B cell (primary cell): ENCODE measurements around the gene ABCC1. TPM values are rescaled to one million over a fixed set of nuclear protein-coding genes. Genes with fewer than 3 reads are reported as not detected.
A peak's percentile ranks its signal among the peaks of the same experiment; 100 is the strongest.

Source experiments
- ATAC-seq: fragments of 200-7000 bp; cut with Tn5 transposase; one replicate; pipeline ENCODE4 v1.10.0; 2021; ENCODE audit warnings: low read depth, mild to moderate bottlenecking, moderate number of reproducible peaks, moderate library complexity
- CTCF ChIA-PET: fragments of 350-600 bp; sonication (Branson Sonifier 250); formaldehyde crosslinking; loops from one replicate; lab custom pipeline; 2021; ENCODE audit warnings: antibody characterized with exemption, inconsistent platforms; lab: Charles Lee
- POLR2A ChIA-PET: fragments of 350-600 bp; sonication (Branson Sonifier 250); formaldehyde crosslinking; loops from one replicate; lab custom pipeline; 2021; ENCODE audit warnings: antibody characterized with exemption; lab: Charles Lee
- DNase-seq: peaks from one replicate; pipeline ENCODE4 v3.0.0; 2013
- H2AFZ ChIP-seq: 2 replicates; pipeline ENCODE4 v1.6.1; 2012; ENCODE audit warnings: mild to moderate bottlenecking, low read depth, low read length; ENCODE audit not compliant: insufficient read depth, poor library complexity, severe bottlenecking
- H3K27ac ChIP-seq, 2 donors: 1 replicate in 1 of 2; 2 replicates in 1 of 2; pipeline ENCODE4 v1.5.1; 2012 to 2013; ENCODE audit warnings: low read length in 2 of 2, mild to moderate bottlenecking in 2 of 2, moderate library complexity in 1 of 2
- H3K27me3 ChIP-seq, 4 experiments: fragments of 200-600 bp in 1 of 4; sonication (generic) in 1 of 4; replicated peaks in 1 of 4; 1 replicate in 2 of 4; 2 replicates in 2 of 4; pipeline versions ENCODE4 v1.6.1 to v1.7.0; 2013 to 2016; ENCODE audit warnings: low read length in 3 of 4, mild to moderate bottlenecking in 2 of 4, mixed read lengths in 1 of 4, moderate library complexity in 1 of 4; ENCODE audit not compliant: insufficient read depth in 4 of 4, control insufficient read depth in 3 of 4; ENCODE audit errors: control extremely low read depth in 1 of 4
- H3K36me3 ChIP-seq, 2 experiments: replicated peaks in 1 of 2; 1 replicate in 1 of 2; 2 replicates in 1 of 2; pipeline versions ENCODE4 v1.6.1 to v1.7.1; 2013; ENCODE audit warnings: low read length in 1 of 2; ENCODE audit not compliant: insufficient read depth in 2 of 2, control insufficient read depth in 1 of 2; ENCODE audit errors: control extremely low read depth in 1 of 2, extremely low read depth in 1 of 2
- H3K4me1 ChIP-seq, 2 donors: fragments of 200-600 bp in 1 of 2; sonication (generic) in 1 of 2; 1 replicate in 1 of 2; 2 replicates in 1 of 2; pipeline versions ENCODE4 v1.5.1 to v1.6.1; 2013 to 2017; ENCODE audit warnings: low read length in 2 of 2; ENCODE audit not compliant: control insufficient read depth in 2 of 2, insufficient read depth in 2 of 2
- H3K4me2 ChIP-seq: replicated peaks from 2 replicates; pipeline ENCODE3; 2012; ENCODE audit warnings: mild to moderate bottlenecking, low read depth, low read length; ENCODE audit not compliant: poor library complexity, severe bottlenecking
- H3K4me3 ChIP-seq, 5 experiments: fragments of 200-600 bp in 1 of 5; sonication (generic) in 1 of 5; 1 replicate in 3 of 5; 2 replicates in 2 of 5; pipeline versions ENCODE4 v1.5.1 to v1.7.0; 2011 to 2016; ENCODE audit warnings: low read length in 4 of 5, mild to moderate bottlenecking in 4 of 5, low read depth in 2 of 5, control low read depth in 1 of 5, moderate library complexity in 1 of 5; ENCODE audit not compliant: insufficient read depth in 1 of 5; ENCODE audit errors: control extremely low read depth in 1 of 5, extremely low read depth in 1 of 5
- H3K79me2 ChIP-seq: fragments of 200-600 bp; sonication (generic); one replicate; pipeline ENCODE4 v1.6.0; 2016; ENCODE audit warnings: low read length; ENCODE audit not compliant: control insufficient read depth, insufficient read depth
- H3K9ac ChIP-seq: fragments of 200-600 bp; sonication (generic); 2 replicates; pipeline ENCODE4 v1.6.1; 2017; ENCODE audit warnings: mild to moderate bottlenecking, low read length, moderate library complexity
- H3K9me3 ChIP-seq, 3 donors: one replicate each; pipeline versions ENCODE4 v1.6.1 to v1.7.1; 2013; ENCODE audit warnings: low read length in 2 of 3; ENCODE audit not compliant: control insufficient read depth in 2 of 3, insufficient read depth in 1 of 3; ENCODE audit errors: control extremely low read depth in 1 of 3
- H4K20me1 ChIP-seq: 2 replicates; pipeline ENCODE4 v1.6.0; 2012; ENCODE audit warnings: mild to moderate bottlenecking, low read length; ENCODE audit not compliant: insufficient read depth, control insufficient read depth, poor library complexity, severe bottlenecking
- H3K27ac Mint-ChIP-seq: one replicate; pipeline ENCODE4 v1.8.0; 2021; ENCODE audit warnings: mixed read lengths
- H3K27me3 Mint-ChIP-seq: one replicate; pipeline ENCODE4 v1.8.0; 2021; ENCODE audit warnings: mixed read lengths
- H3K4me1 Mint-ChIP-seq: one replicate; pipeline ENCODE4 v1.8.0; 2021; ENCODE audit warnings: mixed read lengths
- H3K4me3 Mint-ChIP-seq: one replicate; pipeline ENCODE4 v1.8.0; 2021; ENCODE audit warnings: mixed read lengths
- H3K9me3 Mint-ChIP-seq: one replicate; pipeline ENCODE4 v1.8.0; 2022; ENCODE audit warnings: mixed read lengths; ENCODE audit not compliant: insufficient read depth
- EZH2 ChIP-seq: IDR thresholded peaks from 2 replicates; pipeline ENCODE4 v1.6.1; 2012; ENCODE audit warnings: borderline replicate concordance, low read depth, mild to moderate bottlenecking, moderate library complexity, low read length; ENCODE audit not compliant: insufficient read depth, poor library complexity, severe bottlenecking
- WGBS: methylation state at CpG from one replicate; pipeline ENCODE4 v1.1.5; 2013; ENCODE audit warnings: missing lambda C conversion rate; ENCODE audit not compliant: insufficient coverage; 5-methylcytosine and 5-hydroxymethylcytosine counted together
- intact Hi-C: fragments of 100-400 bp; cut with micrococcal nuclease; formaldehyde crosslinking; loops from one replicate; pipeline ENCODE4 v1.10.0; 2022
- polyA plus RNA-seq: library from polyadenylated mRNA; depleted of rRNA; stranded (reverse); fragments of >200 nt; gene quantifications from 2 replicates; pipeline ENCODE4 v1.2.3, GENCODE V29; 2012
- total RNA-seq, 2 donors: library from RNA; stranded (reverse); fragments of 120-200 nt in 1 of 2; gene quantifications; 1 replicate in 1 of 2; 2 replicates in 1 of 2; pipeline versions ENCODE4 v1.2.3 to v1.2.4, GENCODE V29; 2013 to 2022
- TF ChIP-seq, protein P1 (sequence below): fragments of 200-600 bp; IDR thresholded peaks from one replicate; pipeline ENCODE4 v1.8.0; 2022; ENCODE audit warnings: antibody characterized with exemption, mild to moderate bottlenecking

The ABCC1 gene
- total and polyA plus RNA-seq, 2 donors (not counting 1 experiment from before 2014, with no cell fraction given) = 21.8 to 73.0 TPM

DNA sequence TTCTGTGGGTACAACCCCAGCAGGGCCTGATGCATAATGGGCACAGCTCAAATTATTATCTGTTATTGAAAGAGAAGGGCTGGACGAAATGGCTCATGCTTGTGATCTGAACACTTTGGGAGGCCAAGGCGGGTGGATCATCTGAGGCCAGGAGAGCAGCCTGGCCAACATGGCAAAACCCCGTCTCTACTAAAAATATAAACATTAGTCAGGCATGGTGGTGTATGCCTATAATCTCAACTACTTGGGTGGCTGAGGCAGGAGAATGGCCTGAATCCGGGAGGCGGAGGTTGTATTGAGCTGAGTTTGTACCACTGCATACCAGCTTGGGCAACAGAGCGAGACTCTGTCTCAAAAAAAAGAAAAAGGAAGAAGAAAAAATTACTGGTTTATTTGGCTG lies 100.7 kb downstream of the ABCC1 start:
- WGBS = 84% methylated on average over 4 of the region's 6 CpGs
- Histone ChIP-seq H3K36me3 (peaks cover 0 to 72% of the 10 kb centered on the region in 2 experiments), H3K27ac (no peak overlapping the region), H3K9me3 (no peaks in the 10 kb centered on the region), H3K4me2 (no peak overlapping the region), H3K9ac (no peak overlapping the region), H3K4me1 (peaks cover 0 to 4% of the 10 kb centered on the region in 2 donors), H4K20me1 (no peaks in the 10 kb centered on the region), H3K27me3 (no peaks in the 10 kb centered on the region), H3K79me2 (peaks cover 5% of the 10 kb centered on the region), H3K4me3 (no peak overlapping the region), H2AFZ (no peak overlapping the region)
- Mint-ChIP-seq H3K4me3 (no peak overlapping the region), H3K27me3 (no peaks in the 10 kb centered on the region), H3K9me3 (no peaks in the 10 kb centered on the region), H3K4me1 (peaks cover 11% of the 10 kb centered on the region), H3K27ac (peak overlapping the region; percentile 21)
- no peak for TF ChIP-seq EZH2
- TF ChIP-seq, protein P1, sequence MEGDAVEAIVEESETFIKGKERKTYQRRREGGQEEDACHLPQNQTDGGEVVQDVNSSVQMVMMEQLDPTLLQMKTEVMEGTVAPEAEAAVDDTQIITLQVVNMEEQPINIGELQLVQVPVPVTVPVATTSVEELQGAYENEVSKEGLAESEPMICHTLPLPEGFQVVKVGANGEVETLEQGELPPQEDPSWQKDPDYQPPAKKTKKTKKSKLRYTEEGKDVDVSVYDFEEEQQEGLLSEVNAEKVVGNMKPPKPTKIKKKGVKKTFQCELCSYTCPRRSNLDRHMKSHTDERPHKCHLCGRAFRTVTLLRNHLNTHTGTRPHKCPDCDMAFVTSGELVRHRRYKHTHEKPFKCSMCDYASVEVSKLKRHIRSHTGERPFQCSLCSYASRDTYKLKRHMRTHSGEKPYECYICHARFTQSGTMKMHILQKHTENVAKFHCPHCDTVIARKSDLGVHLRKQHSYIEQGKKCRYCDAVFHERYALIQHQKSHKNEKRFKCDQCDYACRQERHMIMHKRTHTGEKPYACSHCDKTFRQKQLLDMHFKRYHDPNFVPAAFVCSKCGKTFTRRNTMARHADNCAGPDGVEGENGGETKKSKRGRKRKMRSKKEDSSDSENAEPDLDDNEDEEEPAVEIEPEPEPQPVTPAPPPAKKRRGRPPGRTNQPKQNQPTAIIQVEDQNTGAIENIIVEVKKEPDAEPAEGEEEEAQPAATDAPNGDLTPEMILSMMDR = no peak
- DNase-seq = no peak
- no peak for ATAC-seq
- POLR2A ChIA-PET = no interaction called here
- intact Hi-C loops = no loop called here
- CTCF ChIA-PET = interaction anchor here (1.0 to 1.2 kb wide), 2 partner anchors 11 to 285 kb away, joined by 3 to 4 read pairs; no protein-coding TSS in a partner anchor

DNA sequence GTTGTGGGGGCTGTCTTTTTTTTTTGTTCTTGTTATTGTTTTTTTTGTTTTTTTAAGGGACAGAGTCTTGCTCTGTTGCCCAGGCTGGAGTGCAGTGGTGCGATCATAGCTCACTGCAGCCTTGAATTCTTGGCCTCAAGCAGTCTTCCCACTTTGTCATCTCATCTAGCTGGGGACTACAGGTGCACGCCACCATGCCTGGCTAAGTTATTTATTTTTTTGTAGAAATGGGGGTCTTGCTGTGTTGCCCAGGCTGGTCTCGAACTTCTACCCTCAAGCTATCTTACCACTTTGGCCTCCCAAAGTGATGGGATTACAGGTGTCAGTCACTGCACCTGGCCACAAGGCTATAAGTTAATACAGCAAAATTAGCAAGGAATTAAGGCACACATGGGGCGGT lies 101.7 kb downstream of the ABCC1 start:
- no peaks in the 10 kb centered on the region for H4K20me1 ChIP-seq
- POLR2A ChIA-PET = no interaction called here
- H3K27me3 Mint-ChIP-seq = no peaks in the 10 kb centered on the region

More for the DNA sequence above, 101.7 kb downstream of the ABCC1 start:
- Histone ChIP-seq H2AFZ (no peak overlapping the region), H3K27me3 (no peaks in the 10 kb centered on the region), H3K9me3 (no peaks in the 10 kb centered on the region), H3K4me1 (peaks cover 0 to 4% of the 10 kb centered on the region in 2 donors), H3K4me3 (no peak overlapping the region), H3K79me2 (peaks cover 5% of the 10 kb centered on the region), H3K36me3 (peaks cover 0 to 65% of the 10 kb centered on the region in 2 experiments), H3K4me2 (no peak overlapping the region), H3K27ac (no peak overlapping the region), H3K9ac (no peak overlapping the region)
- Mint-ChIP-seq H3K4me1 (peaks cover 11% of the 10 kb centered on the region), H3K27ac (no peak overlapping the region), H3K9me3 (no peaks in the 10 kb centered on the region), H3K4me3 (no peak overlapping the region)
- ATAC-seq = no peak
- no peak for DNase-seq
- TF ChIP-seq, protein P1 = no peak
- TF ChIP-seq EZH2 = no peak
- CTCF ChIA-PET = interaction anchor here (1.0 to 1.2 kb wide), 2 partner anchors 10 to 286 kb away, joined by 3 to 4 read pairs; no protein-coding TSS in a partner anchor
- WGBS = 100% methylated on average over 1 of the region's 4 CpGs
- intact Hi-C loops = no loop called here
